ENCODE results near the gene LTBP3.

DNA sequence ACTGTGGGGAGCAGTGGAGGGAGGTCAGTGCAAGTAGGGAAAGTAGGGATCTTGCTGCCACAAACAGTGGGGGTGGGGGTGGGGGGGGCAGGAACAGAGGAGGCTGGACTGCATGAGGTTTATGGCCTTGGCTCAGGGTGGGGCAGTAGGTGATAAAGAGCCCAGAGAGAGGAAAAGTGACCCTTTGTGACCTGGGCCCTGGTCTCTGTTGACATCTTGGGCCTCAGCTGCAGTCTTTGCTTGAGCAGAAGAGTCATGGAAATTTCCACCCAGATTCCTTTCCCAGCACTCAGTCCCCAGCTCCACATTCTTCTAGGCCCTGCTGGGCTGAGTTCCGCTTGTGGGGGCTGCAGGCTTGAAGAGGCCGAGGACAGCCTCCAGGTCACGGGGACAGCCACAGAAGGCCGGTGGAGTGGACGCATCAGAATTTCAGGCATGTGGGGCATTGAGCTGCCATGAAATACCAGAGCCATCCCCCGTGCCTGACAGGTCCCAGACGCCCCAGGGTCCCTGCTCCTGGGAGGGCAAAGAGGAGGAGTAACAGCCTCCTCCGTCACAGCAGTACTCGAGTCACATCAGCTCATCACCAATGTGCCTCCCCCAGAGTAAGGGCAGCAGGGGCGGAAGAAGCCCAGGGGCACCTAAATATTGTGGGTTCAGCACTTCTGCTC lies 69.0 kb downstream of the LTBP3 start:
- TF ChIP-seq, protein P1, sequence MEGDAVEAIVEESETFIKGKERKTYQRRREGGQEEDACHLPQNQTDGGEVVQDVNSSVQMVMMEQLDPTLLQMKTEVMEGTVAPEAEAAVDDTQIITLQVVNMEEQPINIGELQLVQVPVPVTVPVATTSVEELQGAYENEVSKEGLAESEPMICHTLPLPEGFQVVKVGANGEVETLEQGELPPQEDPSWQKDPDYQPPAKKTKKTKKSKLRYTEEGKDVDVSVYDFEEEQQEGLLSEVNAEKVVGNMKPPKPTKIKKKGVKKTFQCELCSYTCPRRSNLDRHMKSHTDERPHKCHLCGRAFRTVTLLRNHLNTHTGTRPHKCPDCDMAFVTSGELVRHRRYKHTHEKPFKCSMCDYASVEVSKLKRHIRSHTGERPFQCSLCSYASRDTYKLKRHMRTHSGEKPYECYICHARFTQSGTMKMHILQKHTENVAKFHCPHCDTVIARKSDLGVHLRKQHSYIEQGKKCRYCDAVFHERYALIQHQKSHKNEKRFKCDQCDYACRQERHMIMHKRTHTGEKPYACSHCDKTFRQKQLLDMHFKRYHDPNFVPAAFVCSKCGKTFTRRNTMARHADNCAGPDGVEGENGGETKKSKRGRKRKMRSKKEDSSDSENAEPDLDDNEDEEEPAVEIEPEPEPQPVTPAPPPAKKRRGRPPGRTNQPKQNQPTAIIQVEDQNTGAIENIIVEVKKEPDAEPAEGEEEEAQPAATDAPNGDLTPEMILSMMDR (IDR thresholded peaks at IDR 0.05 in 8 of 11, conservative IDR thresholded peaks at IDR 0.05 in 3 of 11), result no peak
- no peak for TF ChIP-seq POLR2A (IDR thresholded peaks at IDR 0.05)

Data from spleen (tissue), 7 donors.